ENCODE data around the gene MAP3K20. TPM values are rescaled to one million over a fixed set of nuclear protein-coding genes. Genes with fewer than 3 reads are reported as not detected.

Gene MAP3K20
- total and polyA plus RNA-seq, 10 of the 15 experiments (the other 5 are each of a cell fraction or from before 2014, with no cell fraction given): 0.04 to 5.6 (median 2.3) TPM

DNA sequence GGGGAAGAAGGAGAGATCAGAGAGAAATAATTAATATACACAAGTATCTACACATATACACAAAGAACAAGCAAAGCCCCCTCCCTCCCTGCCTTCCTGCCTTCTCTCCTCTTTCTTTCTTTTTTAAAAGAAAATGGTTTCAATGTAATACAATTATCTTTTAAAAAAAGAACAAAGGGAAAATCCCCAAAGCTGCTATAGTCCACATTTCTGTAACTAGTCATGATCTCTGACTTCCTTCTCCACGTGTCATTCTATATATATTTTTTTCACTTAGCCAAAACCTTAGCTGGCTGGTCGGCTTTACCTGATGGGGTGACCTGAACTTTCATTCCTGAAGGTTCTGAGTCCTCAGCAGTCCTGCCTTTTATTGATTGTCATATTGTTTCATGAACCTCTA, 44.3 kb downstream of the MAP3K20 start:
- ChIA-PET RAD21 (ENCODE audit: unreplicated experiment) (no interaction called here), POLR2A (no interaction called here), CTCF (no interaction called here), SMC1A (ENCODE audit: uncharacterized antibody, unreplicated experiment) (interaction anchor here (1.1 kb wide), 1 partner anchor 17 kb away, joined by 3 read pairs; no protein-coding TSS in a partner anchor)
- H3K4me1 ChIP-seq (ENCODE audit: control insufficient read depth, insufficient read depth, low read length): peaks cover 28% of the 10 kb centered on the region
- in situ Hi-C loops (cut with MboI) (no loop called here), intact Hi-C loops (cut with micrococcal nuclease; ENCODE audit: unreplicated experiment) (no loop called here)
- TF ChIP-seq MEF2A (IDR thresholded peaks at IDR 0.05; ENCODE audit: insufficient read depth, low read depth, low read length) (peak; percentile 39; the same call in 1 of the 2 replicates), SMC3 (IDR thresholded peaks at IDR 0.05; ENCODE audit: borderline replicate concordance, low read length) (0 out of 2 replicates have a peak, but pooled peaks have one; percentile 3), NFIC (IDR thresholded peaks at IDR 0.05; ENCODE audit: low read depth, low read length) (0 out of 2 replicates have a peak, but pooled peaks have one; percentile 30), TCF12 (IDR thresholded peaks at IDR 0.05; ENCODE audit: low read depth, low read length) (no peak), RUNX3 (IDR thresholded peaks at IDR 0.05; ENCODE audit: low read length) (0 out of 2 replicates have a peak, but pooled peaks have one; percentile 7)
- H4K20me1 ChIP-seq (ENCODE audit: control insufficient read depth, insufficient read depth): no peaks in the 10 kb centered on the region
- no peak for ATAC-seq
- no peak for FAIRE-seq
- H3K4me2 ChIP-seq (ENCODE audit: control insufficient read depth, insufficient read depth): peak overlapping the region; percentile 44
- H3K9ac ChIP-seq (ENCODE audit: control insufficient read depth, insufficient read depth, low read length): no peak overlapping the region
- no peaks in the 10 kb centered on the region for H3K9me3 ChIP-seq (replicated peaks; ENCODE audit: control insufficient read depth, insufficient read depth, low read length)
- H3K4me3 ChIP-seq: no peak overlapping the region
- WGBS (ENCODE audit: insufficient coverage, insufficient replicate concordance, low lambda C conversion rate, missing lambda C conversion rate): 0% methylated on average over 2 of the region's 2 CpGs
- no peak for DNase-seq (ENCODE audit: low read depth, low spot score)
- H3K79me2 ChIP-seq (ENCODE audit: control insufficient read depth, insufficient read depth, low read length): peaks cover 2% of the 10 kb centered on the region
- no peaks in the 10 kb centered on the region for H3K27me3 ChIP-seq (replicated peaks in 1 of 2; ENCODE audit: control insufficient read depth in 2 of 2, insufficient read depth in 2 of 2, low read length in 1 of 2)
- H2AFZ ChIP-seq (ENCODE audit: control insufficient read depth, low read depth, low read length): no peak overlapping the region
- H3K27ac ChIP-seq (ENCODE audit: control insufficient read depth, insufficient read depth): peak overlapping the region; percentile 60
- H3K36me3 ChIP-seq (ENCODE audit: control insufficient read depth in 2 of 2, insufficient read depth in 2 of 2, low read length in 1 of 2): no peaks in the 10 kb centered on the region; a peak in 1 of 4 replicates
- BruUV-seq (replicated peaks): no TSS peak

DNA sequence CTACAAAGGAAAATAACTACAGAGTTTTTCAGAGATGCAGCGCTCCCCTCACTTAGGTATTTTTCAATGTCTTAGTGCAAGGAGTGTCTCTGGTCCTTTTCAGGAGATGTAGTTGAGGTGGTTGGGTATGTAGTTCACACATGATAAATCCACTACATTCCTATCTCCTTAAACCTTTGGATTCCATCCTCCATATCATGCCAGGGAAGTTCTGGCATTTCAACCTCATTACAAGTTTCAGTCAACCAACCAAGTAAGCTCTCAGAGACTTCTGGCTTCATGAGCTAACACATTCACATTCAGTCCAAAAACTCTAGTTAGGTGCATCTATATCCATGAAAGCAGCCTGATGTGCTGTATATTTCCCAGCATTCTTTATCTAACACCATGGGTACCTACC, 47.3 kb downstream of the MAP3K20 start:
- Histone ChIP-seq H3K4me3 (no peak overlapping the region), H3K36me3 (ENCODE audit: control insufficient read depth in 2 of 2, insufficient read depth in 2 of 2, low read length in 1 of 2) (no peaks in the 10 kb centered on the region; a peak in 1 of 4 replicates), H3K79me2 (ENCODE audit: control insufficient read depth, insufficient read depth, low read length) (peaks cover 2% of the 10 kb centered on the region; the same call in 1 of the 2 replicates), H3K27ac (ENCODE audit: control insufficient read depth, insufficient read depth) (no peak overlapping the region), H2AFZ (ENCODE audit: control insufficient read depth, low read depth, low read length) (no peak overlapping the region), H4K20me1 (ENCODE audit: control insufficient read depth, insufficient read depth) (no peaks in the 10 kb centered on the region), H3K9me3 (replicated peaks; ENCODE audit: control insufficient read depth, insufficient read depth, low read length) (no peaks in the 10 kb centered on the region), H3K9ac (ENCODE audit: control insufficient read depth, insufficient read depth, low read length) (no peak overlapping the region), H3K4me2 (ENCODE audit: control insufficient read depth, insufficient read depth) (no peak overlapping the region), H3K4me1 (ENCODE audit: control insufficient read depth, insufficient read depth, low read length) (peaks cover 29% of the 10 kb centered on the region), H3K27me3 (replicated peaks in 1 of 2; ENCODE audit: control insufficient read depth in 2 of 2, insufficient read depth in 2 of 2, low read length in 1 of 2) (no peaks in the 10 kb centered on the region)
- no peak for FAIRE-seq
- no peak for ATAC-seq
- intact Hi-C loops (cut with micrococcal nuclease; ENCODE audit: unreplicated experiment) (no loop called here), in situ Hi-C loops (cut with MboI) (no loop called here)
- BruUV-seq (replicated peaks): no TSS peak
- ChIA-PET CTCF (interaction anchor here (1.1 kb wide), 1 partner anchor 15 kb away, joined by 3 read pairs; no protein-coding TSS in a partner anchor), RAD21 (ENCODE audit: unreplicated experiment) (no interaction called here), SMC1A (ENCODE audit: uncharacterized antibody, unreplicated experiment) (no interaction called here), POLR2A (no interaction called here)
- whole genome bisulfite sequencing (ENCODE audit: insufficient coverage, insufficient replicate concordance, low lambda C conversion rate, missing lambda C conversion rate): 93% methylated on average over 1 of the region's 1 CpG
- DNase-seq (ENCODE audit: low read depth, low spot score): no peak
- TF ChIP-seq CREM (IDR thresholded peaks at IDR 0.05; ENCODE audit: low read depth) (no peak), SP1 (IDR thresholded peaks at IDR 0.05; ENCODE audit: low read depth, low read length) (no peak), MYB (IDR thresholded peaks at IDR 0.05; ENCODE audit: borderline replicate concordance, low read depth, low read length) (no peak), CREB1 (IDR thresholded peaks at IDR 0.05; ENCODE audit: low read depth) (no peak), NBN (IDR thresholded peaks at IDR 0.05) (no peak), ESRRA (IDR thresholded peaks at IDR 0.05; ENCODE audit: low read length) (no peak), MTA3 (IDR thresholded peaks at IDR 0.05; ENCODE audit: borderline replicate concordance, low read length) (no peak), ASH2L (IDR thresholded peaks at IDR 0.05; ENCODE audit: borderline replicate concordance, low read depth) (no peak), BMI1 (IDR thresholded peaks at IDR 0.05; ENCODE audit: borderline replicate concordance) (no peak), POLR2AphosphoS5 (IDR thresholded peaks at IDR 0.05; ENCODE audit: low read length) (no peak), SREBF2 (IDR thresholded peaks at IDR 0.05; ENCODE audit: low read length) (no peak)
- TF ChIP-seq, protein P1, sequence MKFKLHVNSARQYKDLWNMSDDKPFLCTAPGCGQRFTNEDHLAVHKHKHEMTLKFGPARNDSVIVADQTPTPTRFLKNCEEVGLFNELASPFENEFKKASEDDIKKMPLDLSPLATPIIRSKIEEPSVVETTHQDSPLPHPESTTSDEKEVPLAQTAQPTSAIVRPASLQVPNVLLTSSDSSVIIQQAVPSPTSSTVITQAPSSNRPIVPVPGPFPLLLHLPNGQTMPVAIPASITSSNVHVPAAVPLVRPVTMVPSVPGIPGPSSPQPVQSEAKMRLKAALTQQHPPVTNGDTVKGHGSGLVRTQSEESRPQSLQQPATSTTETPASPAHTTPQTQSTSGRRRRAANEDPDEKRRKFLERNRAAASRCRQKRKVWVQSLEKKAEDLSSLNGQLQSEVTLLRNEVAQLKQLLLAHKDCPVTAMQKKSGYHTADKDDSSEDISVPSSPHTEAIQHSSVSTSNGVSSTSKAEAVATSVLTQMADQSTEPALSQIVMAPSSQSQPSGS (IDR thresholded peaks at IDR 0.05; ENCODE audit: low read length): no peak
